ENCODE results near the gene MEOX2. TPM values are rescaled to one million over a fixed set of nuclear protein-coding genes. Genes with fewer than 3 reads are reported as not detected.

The MEOX2 gene
- total RNA-seq = not detected in 2 replicates

DNA sequence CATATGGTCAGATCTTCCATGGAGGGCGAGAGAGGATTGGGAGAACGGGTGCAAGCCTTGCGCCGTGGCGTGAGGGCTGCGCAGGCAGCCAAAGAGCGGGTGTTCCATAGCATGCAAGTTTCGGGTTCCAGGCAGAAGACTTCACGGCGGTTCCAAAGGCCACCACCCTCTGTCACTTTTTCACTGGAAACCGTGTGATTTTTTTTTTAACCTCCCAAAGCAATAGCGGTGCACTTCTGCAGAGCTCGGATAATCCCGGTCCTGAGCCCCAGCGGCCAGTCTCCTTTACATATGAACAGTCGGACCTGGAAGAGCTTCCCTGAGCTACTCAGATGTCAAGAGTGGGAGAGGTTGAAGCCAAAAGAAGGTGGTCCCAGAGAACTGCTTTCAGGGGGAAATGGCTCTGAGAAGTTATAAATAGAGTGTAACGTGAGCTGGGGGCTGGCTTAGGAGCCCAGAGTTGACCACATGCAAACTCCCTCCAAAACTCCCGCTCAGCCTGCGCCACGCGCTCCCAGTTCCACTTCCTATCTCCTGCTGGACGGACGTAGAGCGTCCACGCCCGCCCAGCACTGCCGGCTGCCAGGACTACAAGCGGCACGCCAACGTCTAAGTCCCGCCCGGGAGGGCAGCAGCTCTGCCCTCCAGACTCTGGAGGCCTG is at the start of gene MEOX2:
TSS of gene MEOX2 (minus strand) at position 389 of the 662 bp plus-strand sequence. CDS start at position 108, 281 bp downstream.
- no peak within 1 kb of the TSS for H3K27ac Mint-ChIP-seq
- no peaks in the 10 kb centered on the region for H3K4me1 Mint-ChIP-seq (ENCODE audit: low read depth)

DNA sequence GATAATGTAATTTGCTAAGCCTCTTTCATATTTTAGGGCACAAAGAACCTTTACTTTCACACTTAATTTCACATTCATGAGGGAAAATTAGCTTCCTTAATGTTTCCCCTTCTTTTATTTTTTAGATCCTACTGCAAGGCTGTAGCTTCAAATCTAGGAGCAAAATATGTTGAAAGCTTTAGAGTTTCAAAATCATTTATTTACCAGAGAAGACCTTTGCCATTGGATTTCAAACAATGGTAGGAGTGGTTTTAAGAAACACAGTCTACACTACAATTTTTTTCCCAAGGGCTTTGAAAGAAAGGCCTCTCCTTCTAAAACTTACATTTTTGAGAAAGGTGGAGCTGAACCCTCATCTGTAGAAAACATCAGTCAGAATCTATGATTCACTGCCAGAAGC is 43.3 kb upstream of the MEOX2 start:
- Mint-ChIP-seq H3K4me3 (no peak overlapping the region), H3K27me3 (ENCODE audit: insufficient read depth) (no peaks in the 10 kb centered on the region), H3K4me1 (ENCODE audit: low read depth) (no peaks in the 10 kb centered on the region), H3K27ac (no peak overlapping the region), H3K9me3 (no peaks in the 10 kb centered on the region), H3K36me3 (ENCODE audit: low read depth) (no peaks in the 10 kb centered on the region)
- no peak for DNase-seq (ENCODE audit: low spot score)
- intact Hi-C loops (cut with micrococcal nuclease) = loop anchor here (10.0 kb wide), 1 partner anchor 425 kb away; no protein-coding TSS in a partner anchor

More for the DNA sequence above, at the start of gene MEOX2:
- Mint-ChIP-seq H3K4me3 (no peak within 1 kb of the TSS), H3K36me3 (ENCODE audit: low read depth) (no peaks in the 10 kb centered on the region), H3K27me3 (ENCODE audit: insufficient read depth) (peaks cover 40% of the 10 kb centered on the region), H3K9me3 (no peaks in the 10 kb centered on the region)
- intact Hi-C loops (cut with micrococcal nuclease) = loop anchor here (5.0 kb wide), 1 partner anchor 611 kb away; no protein-coding TSS in a partner anchor
- DNase-seq (ENCODE audit: low spot score) = no peak

DNA sequence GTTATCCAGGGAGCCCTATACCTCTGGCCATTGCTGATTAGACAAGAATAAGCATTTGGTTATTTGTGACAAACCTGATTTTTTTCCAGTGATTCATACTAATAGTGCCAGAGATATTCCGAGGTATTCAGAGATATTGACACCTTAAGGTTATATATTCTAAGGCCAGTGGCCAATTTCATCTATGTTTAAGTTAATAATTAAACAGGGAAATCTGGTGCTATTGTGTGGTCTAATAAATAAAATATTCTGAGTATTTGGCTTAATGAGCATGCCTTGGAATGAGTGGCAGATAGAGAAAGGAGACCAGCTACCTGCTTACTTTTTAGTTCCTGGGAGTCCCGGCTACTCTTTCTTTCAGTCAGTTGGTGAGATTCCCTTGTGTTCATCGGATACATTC is 38.6 kb upstream of the MEOX2 start:
- intact Hi-C loops (cut with micrococcal nuclease) = loop anchor here (10.0 kb wide), 1 partner anchor 420 kb away; no protein-coding TSS in a partner anchor
- no peak overlapping the region for H3K4me3 Mint-ChIP-seq
- no peaks in the 10 kb centered on the region for H3K27me3 Mint-ChIP-seq (ENCODE audit: insufficient read depth)
- H3K36me3 Mint-ChIP-seq (ENCODE audit: low read depth) = no peaks in the 10 kb centered on the region
- DNase-seq (ENCODE audit: low spot score) = no peak
- no peaks in the 10 kb centered on the region for H3K4me1 Mint-ChIP-seq (ENCODE audit: low read depth)
- no peak overlapping the region for H3K27ac Mint-ChIP-seq
- H3K9me3 Mint-ChIP-seq = no peaks in the 10 kb centered on the region

DNA sequence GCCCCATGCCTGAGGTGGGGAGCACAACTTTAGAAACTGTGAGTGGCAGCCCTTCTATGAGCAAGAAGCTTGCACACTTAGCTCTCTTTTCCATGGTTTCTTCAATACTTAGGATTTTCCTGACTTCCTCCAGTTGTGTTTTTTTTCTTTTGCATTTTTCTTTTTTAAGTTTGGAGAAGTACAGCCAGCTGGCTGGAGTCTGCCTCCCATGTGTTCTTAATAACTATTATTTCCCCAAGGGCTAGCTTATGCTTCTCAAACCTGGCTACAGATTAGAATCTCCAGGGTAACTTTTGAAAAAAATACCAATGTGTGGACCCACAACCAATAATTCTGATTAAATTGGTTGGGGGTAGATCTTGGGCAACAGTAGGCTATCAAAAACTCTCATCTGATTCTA is 37.4 kb upstream of the MEOX2 start:
- Mint-ChIP-seq H3K4me3 (no peak overlapping the region), H3K27ac (no peak overlapping the region), H3K36me3 (ENCODE audit: low read depth) (no peaks in the 10 kb centered on the region), H3K4me1 (ENCODE audit: low read depth) (no peaks in the 10 kb centered on the region), H3K9me3 (no peaks in the 10 kb centered on the region), H3K27me3 (ENCODE audit: insufficient read depth) (no peaks in the 10 kb centered on the region)
- intact Hi-C loops (cut with micrococcal nuclease) = loop anchor here (10.0 kb wide), 1 partner anchor 419 kb away; no protein-coding TSS in a partner anchor
- DNase-seq (ENCODE audit: low spot score) = no peak

DNA sequence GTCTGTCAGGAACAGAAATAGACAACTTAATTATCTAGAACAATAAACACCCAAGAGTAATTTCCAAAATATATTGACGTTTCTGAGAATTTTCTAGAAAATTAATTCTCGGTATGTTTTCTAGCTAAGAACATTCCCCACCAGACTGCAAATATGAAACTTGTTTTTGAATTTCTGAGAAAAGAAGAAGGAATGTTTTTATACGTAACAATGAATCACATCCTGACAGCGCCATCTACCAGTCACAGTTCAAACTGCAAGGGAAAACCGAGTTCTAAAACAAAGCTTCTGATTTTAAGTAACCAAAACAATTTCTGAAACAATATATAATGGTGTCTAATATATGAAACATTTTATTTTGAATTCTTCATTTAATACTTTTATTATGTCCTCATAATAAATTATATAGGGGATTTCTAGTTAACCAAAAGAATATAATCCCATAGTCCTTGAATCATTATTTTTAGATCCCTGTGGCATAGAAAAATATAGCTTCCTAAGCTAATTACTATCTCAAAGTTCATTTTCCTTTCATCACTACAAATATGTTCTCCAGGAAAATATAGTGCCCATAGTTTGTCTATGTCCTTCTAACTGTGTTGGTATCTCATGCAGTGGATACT is 34.5 kb upstream of the MEOX2 start:
- Mint-ChIP-seq H3K27me3 (ENCODE audit: insufficient read depth) (no peaks in the 10 kb centered on the region), H3K4me3 (no peak overlapping the region), H3K27ac (no peak overlapping the region), H3K36me3 (ENCODE audit: low read depth) (no peaks in the 10 kb centered on the region), H3K9me3 (no peaks in the 10 kb centered on the region), H3K4me1 (ENCODE audit: low read depth) (no peaks in the 10 kb centered on the region)
- intact Hi-C loops (cut with micrococcal nuclease) = loop anchor here (10.0 kb wide), 1 partner anchor 416 kb away; no protein-coding TSS in a partner anchor
- no peak for DNase-seq (ENCODE audit: low spot score)

DNA sequence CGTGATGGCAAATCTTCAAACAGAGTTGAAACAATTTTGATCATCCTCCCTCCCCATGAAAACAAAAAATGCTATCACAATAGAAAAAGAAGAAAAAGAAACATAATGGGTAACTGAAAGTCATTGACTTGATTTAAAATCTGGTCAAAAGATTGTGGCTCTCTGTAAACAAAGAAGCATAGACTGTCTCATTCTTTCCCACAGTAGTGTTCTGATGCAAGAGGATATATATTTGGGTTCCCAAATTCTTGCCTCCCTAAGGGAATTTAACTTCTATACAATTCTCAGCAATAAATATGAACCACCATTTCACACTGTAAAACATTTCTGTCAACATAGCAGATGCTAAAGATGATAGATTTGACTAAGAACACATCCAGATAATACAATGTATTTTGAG is 32.8 kb upstream of the MEOX2 start:
- Mint-ChIP-seq H3K4me3 (no peak overlapping the region), H3K36me3 (ENCODE audit: low read depth) (no peaks in the 10 kb centered on the region), H3K27me3 (ENCODE audit: insufficient read depth) (no peaks in the 10 kb centered on the region)

DNA sequence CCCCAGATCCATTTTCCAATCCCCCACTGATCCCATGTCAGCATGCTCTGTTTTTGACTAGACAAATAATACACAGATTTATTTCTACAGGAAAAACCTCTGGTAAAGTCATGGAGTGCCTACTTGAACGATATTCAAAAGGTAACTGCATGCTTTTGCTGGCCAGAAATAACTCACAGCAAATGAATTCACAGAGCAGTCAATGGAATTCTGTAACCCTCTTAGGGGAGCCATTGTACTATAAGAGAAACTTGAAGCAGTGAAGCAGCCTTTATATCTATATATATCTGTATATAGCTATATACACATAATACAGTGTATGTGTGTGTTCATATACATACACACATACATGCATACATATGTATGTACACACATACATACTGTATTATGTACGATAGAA is 29.0 kb upstream of the MEOX2 start:
- no peaks in the 10 kb centered on the region for H3K4me1 Mint-ChIP-seq (ENCODE audit: low read depth)
- H3K36me3 Mint-ChIP-seq (ENCODE audit: low read depth) = no peaks in the 10 kb centered on the region
- no peak for DNase-seq (ENCODE audit: low spot score)
- H3K27me3 Mint-ChIP-seq (ENCODE audit: insufficient read depth) = no peaks in the 10 kb centered on the region
- no peak overlapping the region for H3K27ac Mint-ChIP-seq
- intact Hi-C loops (cut with micrococcal nuclease) = no loop called here
- no peak overlapping the region for H3K4me3 Mint-ChIP-seq
- no peaks in the 10 kb centered on the region for H3K9me3 Mint-ChIP-seq

More for the DNA sequence above, 32.8 kb upstream of the MEOX2 start:
- DNase-seq (ENCODE audit: low spot score) = no peak
- Mint-ChIP-seq H3K27ac (no peak overlapping the region), H3K4me1 (ENCODE audit: low read depth) (no peaks in the 10 kb centered on the region), H3K9me3 (no peaks in the 10 kb centered on the region)
- intact Hi-C loops (cut with micrococcal nuclease) = no loop called here

DNA sequence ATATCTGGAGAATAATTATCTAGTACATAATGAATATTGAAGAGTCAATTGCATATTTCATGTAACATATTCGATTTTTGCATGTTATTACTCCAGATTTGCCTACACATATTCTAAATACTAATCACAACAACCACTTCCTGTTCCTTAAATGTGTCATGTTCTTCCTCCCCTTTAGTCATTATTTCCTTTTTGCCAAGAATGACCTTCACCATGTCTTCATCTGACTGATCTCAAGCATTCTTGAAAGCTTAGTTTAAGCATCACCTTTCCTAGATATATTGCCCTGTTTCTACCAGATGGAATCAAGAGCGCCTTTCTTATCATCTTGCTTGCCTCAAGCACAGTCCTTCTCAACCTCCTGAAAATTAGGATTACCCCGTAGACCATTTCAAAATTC is 23.5 kb upstream of the MEOX2 start:
- Mint-ChIP-seq H3K4me1 (ENCODE audit: low read depth) (peaks cover 5% of the 10 kb centered on the region), H3K4me3 (no peak overlapping the region), H3K9me3 (peaks cover 3% of the 10 kb centered on the region), H3K27me3 (ENCODE audit: insufficient read depth) (no peaks in the 10 kb centered on the region), H3K27ac (no peak overlapping the region), H3K36me3 (ENCODE audit: low read depth) (no peaks in the 10 kb centered on the region)
- intact Hi-C loops (cut with micrococcal nuclease) = no loop called here
- DNase-seq (ENCODE audit: low spot score) = no peak

DNA sequence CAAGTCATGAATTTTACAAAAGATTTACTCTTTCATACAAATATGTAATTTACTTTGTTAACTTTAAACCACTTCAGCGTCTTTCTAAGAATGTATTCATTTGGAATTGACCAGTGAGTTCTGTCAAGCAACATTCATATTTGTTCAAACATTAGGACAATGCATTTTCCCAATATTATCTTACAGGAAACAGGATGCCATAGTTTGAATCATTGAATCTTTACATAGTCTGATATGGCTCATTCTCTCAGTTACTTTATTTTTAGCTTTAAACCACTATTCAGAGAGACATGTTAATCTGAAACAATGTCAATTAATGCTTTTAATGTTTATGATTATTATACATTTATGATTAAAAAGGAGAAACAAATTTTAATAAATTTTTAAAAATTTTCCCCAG is 21.1 kb upstream of the MEOX2 start:
- no peak overlapping the region for H3K4me3 Mint-ChIP-seq
- no peak overlapping the region for H3K27ac Mint-ChIP-seq
- H3K27me3 Mint-ChIP-seq (ENCODE audit: insufficient read depth) = no peaks in the 10 kb centered on the region
- H3K36me3 Mint-ChIP-seq (ENCODE audit: low read depth) = no peaks in the 10 kb centered on the region
- H3K4me1 Mint-ChIP-seq (ENCODE audit: low read depth) = peaks cover 5% of the 10 kb centered on the region
- H3K9me3 Mint-ChIP-seq = peaks cover 3% of the 10 kb centered on the region
- intact Hi-C loops (cut with micrococcal nuclease) = no loop called here
- DNase-seq (ENCODE audit: low spot score) = no peak

DNA sequence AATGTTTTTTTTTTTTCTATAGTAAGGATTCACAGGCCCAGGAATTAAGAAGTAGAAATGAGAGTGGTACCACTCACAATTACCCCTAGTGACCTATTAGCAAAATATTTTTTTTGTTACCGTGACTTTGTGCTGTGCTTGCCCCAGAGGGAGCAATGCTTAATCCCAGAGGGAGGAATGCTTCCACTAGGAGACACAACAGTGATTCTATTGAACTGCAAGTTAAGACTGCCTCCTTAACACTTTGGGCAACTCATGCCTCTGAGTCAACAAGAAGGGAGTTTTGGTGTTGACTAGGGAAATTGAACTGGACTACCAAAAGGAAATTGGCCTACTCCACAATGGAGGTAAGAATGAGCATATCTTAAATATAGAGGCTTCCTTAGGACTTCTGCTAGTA is 17.2 kb upstream of the MEOX2 start:
- intact Hi-C loops (cut with micrococcal nuclease) = no loop called here
- H3K27me3 Mint-ChIP-seq (ENCODE audit: insufficient read depth) = no peaks in the 10 kb centered on the region

DNA sequence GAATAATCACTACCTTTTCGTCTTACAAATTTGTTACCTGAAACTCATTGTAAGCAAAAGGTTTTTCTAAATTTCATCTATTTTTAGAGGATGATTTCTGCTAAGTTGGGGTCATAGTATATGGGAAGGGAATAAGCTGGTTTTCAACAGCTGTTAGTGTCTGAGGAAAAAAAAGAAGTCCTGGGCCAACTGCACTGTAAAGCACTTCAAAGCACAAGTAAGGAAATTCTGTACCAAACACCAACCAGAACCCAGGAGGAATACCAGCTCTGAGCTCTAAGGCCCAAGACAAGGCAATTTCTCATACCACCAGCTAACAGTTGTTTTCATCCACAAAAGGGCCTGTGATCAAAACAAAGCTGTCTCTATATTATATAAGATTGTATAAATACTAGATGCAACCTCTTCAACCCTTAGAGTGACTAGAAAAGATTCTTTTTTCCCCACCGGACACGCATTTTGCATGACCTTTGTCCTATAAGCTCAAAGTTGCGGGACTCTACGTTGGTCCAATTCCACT is 6.1 kb upstream of the MEOX2 start:
- Mint-ChIP-seq H3K9me3 (no peaks in the 10 kb centered on the region), H3K36me3 (ENCODE audit: low read depth) (no peaks in the 10 kb centered on the region)
- intact Hi-C loops (cut with micrococcal nuclease) = no loop called here

More for the DNA sequence above, 17.2 kb upstream of the MEOX2 start:
- no peak overlapping the region for H3K27ac Mint-ChIP-seq
- H3K9me3 Mint-ChIP-seq = no peaks in the 10 kb centered on the region
- H3K4me1 Mint-ChIP-seq (ENCODE audit: low read depth) = no peaks in the 10 kb centered on the region
- DNase-seq (ENCODE audit: low spot score) = no peak
- H3K36me3 Mint-ChIP-seq (ENCODE audit: low read depth) = no peaks in the 10 kb centered on the region
- H3K4me3 Mint-ChIP-seq = no peak overlapping the region

DNA sequence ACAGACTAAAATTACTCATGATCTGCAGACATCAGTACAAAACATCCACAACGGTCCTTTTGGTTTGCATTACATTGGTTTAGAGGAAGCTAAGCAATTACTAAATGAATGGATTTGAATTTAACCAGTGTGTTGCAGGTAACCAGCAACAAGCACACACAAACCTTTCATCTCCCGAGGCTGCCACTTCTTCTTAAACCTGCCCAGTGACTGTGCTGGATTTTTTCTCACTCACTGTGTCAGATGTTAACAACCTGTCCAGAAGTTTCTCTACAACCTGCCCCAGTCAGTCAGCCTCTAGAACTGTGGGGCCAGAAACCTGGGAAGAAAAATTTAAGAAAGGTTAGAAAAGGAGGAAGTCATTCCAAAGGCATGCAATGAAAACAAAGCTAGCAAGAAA is 2.4 kb upstream of the MEOX2 start:
- intact Hi-C loops (cut with micrococcal nuclease) = loop anchor here (5.0 kb wide), 1 partner anchor 608 kb away; no protein-coding TSS in a partner anchor
- Mint-ChIP-seq H3K9me3 (no peaks in the 10 kb centered on the region), H3K4me1 (ENCODE audit: low read depth) (no peaks in the 10 kb centered on the region), H3K27ac (no peak overlapping the region), H3K4me3 (no peak overlapping the region), H3K36me3 (ENCODE audit: low read depth) (no peaks in the 10 kb centered on the region), H3K27me3 (ENCODE audit: insufficient read depth) (peaks cover 40% of the 10 kb centered on the region)
- DNase-seq (ENCODE audit: low spot score) = no peak

More for the DNA sequence above, 6.1 kb upstream of the MEOX2 start:
- Mint-ChIP-seq H3K27me3 (ENCODE audit: insufficient read depth) (peaks cover 11% of the 10 kb centered on the region), H3K4me3 (no peak overlapping the region), H3K4me1 (ENCODE audit: low read depth) (no peaks in the 10 kb centered on the region), H3K27ac (no peak overlapping the region)
- DNase-seq (ENCODE audit: low spot score) = no peak

DNA sequence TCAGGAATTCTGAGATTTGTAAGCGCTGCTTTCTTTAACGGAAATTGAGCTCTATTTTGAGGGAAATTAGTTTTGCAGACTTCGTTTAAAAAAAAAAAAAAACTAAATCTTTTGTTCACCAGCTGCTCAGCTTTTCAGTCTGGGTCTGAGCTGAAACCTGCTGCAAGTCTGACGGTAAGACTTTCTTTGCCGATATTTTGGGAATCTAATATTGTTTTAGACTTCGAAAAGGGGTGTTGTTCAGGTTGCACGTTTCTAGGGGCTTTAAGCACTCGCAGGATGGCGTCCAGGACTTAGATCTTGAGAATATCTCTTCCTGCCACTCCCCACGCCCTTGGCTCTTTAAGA is 1.8 kb upstream of the MEOX2 start:
- Mint-ChIP-seq H3K27ac (no peak overlapping the region), H3K4me1 (ENCODE audit: low read depth) (no peaks in the 10 kb centered on the region), H3K27me3 (ENCODE audit: insufficient read depth) (peaks cover 40% of the 10 kb centered on the region), H3K36me3 (ENCODE audit: low read depth) (no peaks in the 10 kb centered on the region), H3K4me3 (no peak overlapping the region), H3K9me3 (no peaks in the 10 kb centered on the region)
- intact Hi-C loops (cut with micrococcal nuclease) = loop anchor here (5.0 kb wide), 1 partner anchor 609 kb away; no protein-coding TSS in a partner anchor
- no peak for DNase-seq (ENCODE audit: low spot score)
